ENCODE results near the gene SCAND1.

DNA sequence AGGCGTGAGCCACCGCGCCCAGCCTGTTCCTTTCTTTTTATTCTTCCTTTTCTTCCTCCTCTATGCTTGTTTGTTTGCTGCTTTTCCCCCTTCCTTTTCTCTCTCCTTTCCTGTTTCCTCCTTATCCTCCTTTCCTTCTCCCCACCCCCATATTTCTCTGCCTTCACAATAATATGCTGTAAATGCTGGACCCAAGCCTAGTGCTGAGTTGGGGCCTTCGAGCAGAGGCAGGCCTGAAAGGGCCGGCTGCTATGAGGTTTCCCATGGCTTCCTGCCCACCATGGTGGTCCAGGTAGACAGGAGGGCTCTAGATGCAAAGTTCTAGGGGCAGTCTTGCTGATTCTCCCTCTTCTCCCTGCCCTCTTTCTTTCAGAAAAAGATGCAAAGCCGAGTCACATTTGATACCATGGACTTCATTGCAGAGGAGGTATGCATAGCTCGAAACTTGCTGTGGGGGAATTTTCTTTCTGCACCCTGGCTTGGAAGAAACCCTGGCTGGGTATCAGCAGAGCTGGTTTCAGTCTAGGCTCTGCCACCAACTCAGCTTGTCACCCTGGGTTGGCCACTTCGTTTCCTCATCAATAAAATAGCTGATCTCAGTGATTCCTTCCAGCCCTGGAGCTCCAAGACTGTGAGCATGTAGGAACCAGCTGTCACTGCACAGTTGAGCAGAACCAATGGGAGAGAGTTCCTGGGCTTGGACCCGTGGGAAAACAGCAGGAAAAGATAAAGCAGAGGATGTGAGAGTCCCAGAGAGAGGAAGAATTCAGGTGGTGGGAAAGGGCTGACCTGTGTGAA is 21.5 kb upstream of the SCAND1 start:
- TF ChIP-seq, protein P1, sequence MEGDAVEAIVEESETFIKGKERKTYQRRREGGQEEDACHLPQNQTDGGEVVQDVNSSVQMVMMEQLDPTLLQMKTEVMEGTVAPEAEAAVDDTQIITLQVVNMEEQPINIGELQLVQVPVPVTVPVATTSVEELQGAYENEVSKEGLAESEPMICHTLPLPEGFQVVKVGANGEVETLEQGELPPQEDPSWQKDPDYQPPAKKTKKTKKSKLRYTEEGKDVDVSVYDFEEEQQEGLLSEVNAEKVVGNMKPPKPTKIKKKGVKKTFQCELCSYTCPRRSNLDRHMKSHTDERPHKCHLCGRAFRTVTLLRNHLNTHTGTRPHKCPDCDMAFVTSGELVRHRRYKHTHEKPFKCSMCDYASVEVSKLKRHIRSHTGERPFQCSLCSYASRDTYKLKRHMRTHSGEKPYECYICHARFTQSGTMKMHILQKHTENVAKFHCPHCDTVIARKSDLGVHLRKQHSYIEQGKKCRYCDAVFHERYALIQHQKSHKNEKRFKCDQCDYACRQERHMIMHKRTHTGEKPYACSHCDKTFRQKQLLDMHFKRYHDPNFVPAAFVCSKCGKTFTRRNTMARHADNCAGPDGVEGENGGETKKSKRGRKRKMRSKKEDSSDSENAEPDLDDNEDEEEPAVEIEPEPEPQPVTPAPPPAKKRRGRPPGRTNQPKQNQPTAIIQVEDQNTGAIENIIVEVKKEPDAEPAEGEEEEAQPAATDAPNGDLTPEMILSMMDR (IDR thresholded peaks at IDR 0.05; ENCODE audit: low read length) = no peak
- TF ChIP-seq EZH2 (IDR thresholded peaks at IDR 0.05; ENCODE audit: borderline replicate concordance, low read length) = no peak

All from OCI-LY1 (cell line).